ENCODE results near the gene PPP1R9B. TPM values are rescaled to one million over a fixed set of nuclear protein-coding genes. Genes with fewer than 3 reads are reported as not detected.

PPP1R9B gene
- total RNA-seq, 1 donor from 2014 or later = 35.2 TPM

- Histone ChIP-seq H3K36me3 (ENCODE audit: control insufficient read depth, insufficient read depth, low read length) (no peaks in the 10 kb centered on the region), H3K4me3 (ENCODE audit: low read depth, low read length) (peak overlapping the region; percentile 43), H3K27me3 (ENCODE audit: control insufficient read depth, insufficient read depth, low read length) (no peaks in the 10 kb centered on the region)
- TF ChIP-seq CTCF (IDR thresholded peaks at IDR 0.05; ENCODE audit: insufficient read depth, low read length, poor library complexity, severe bottlenecking) = no peak
- DNase-seq (ENCODE audit: low read depth) = no peak
Observed at GRCh38 chr17:50130559-50131305, 19.7 kb downstream of the PPP1R9B start.

DNA sequence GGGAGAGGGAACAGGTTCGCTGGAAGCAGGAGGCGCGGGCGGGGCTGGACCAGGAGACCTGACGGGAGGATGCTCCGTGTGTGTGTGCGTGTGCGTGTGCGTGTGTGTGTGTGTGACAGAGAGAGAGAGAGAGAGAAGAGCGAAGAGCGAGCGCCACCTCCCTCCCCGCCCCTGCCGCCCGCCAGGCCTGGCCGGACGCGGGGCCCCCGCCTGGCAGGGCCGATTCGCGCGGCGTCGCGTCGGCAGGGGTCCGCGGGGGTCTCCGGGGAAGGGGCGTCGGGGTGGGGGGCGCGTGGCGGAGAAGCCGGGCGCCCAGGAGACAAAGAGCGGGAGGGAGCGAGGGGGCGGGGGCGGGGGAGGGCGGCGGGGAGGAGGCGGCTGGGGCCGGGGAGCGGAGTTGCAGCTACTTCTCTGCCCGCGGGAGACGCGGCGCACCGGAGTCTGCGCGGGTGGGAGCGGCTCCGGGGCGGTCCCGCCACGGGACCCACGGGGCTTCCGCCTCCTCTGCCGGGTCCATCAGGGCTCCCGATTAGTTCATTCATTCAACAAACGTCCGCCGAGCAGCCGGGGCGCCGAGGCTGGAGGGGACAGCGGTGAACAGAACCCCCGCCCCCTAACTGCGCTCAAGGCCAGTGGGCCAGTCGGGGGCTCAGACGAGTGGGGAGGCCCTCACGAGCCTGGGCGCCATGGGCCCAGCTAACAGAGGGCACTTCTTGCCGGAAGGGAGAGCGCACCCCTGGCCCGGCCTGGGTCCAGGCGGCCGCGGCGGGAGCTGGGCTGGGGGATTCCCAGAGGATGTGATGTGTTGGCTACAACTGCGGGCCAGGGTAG, 20.5 kb downstream of the PPP1R9B start, which contains the start of gene SAMD14:
SAMD14 (minus strand) TSS at position 433 of the 831 bp plus-strand sequence. CDS start 5,201 bp downstream, outside the sequence.
- no peak for DNase-seq (ENCODE audit: low read depth)
- Histone ChIP-seq H3K4me3 (ENCODE audit: low read depth, low read length) (peak within 1 kb of the TSS; percentile 43), H3K27me3 (ENCODE audit: control insufficient read depth, insufficient read depth, low read length) (no peaks in the 10 kb centered on the region), H3K36me3 (ENCODE audit: control insufficient read depth, insufficient read depth, low read length) (no peaks in the 10 kb centered on the region)
- no peak for TF ChIP-seq CTCF (IDR thresholded peaks at IDR 0.05; ENCODE audit: insufficient read depth, low read length, poor library complexity, severe bottlenecking)

GRCh38 chr17:50129353-50129727, 21.1 kb downstream of the PPP1R9B start:
- H3K27me3 ChIP-seq (ENCODE audit: control insufficient read depth, insufficient read depth, low read length) = no peaks in the 10 kb centered on the region
- no peaks in the 10 kb centered on the region for H3K36me3 ChIP-seq (ENCODE audit: control insufficient read depth, insufficient read depth, low read length)
- H3K4me3 ChIP-seq (ENCODE audit: low read depth, low read length) = peak overlapping the region; percentile 43
- DNase-seq (ENCODE audit: low read depth) = no peak
- TF ChIP-seq CTCF (IDR thresholded peaks at IDR 0.05; ENCODE audit: insufficient read depth, low read length, poor library complexity, severe bottlenecking) = no peak

DNA sequence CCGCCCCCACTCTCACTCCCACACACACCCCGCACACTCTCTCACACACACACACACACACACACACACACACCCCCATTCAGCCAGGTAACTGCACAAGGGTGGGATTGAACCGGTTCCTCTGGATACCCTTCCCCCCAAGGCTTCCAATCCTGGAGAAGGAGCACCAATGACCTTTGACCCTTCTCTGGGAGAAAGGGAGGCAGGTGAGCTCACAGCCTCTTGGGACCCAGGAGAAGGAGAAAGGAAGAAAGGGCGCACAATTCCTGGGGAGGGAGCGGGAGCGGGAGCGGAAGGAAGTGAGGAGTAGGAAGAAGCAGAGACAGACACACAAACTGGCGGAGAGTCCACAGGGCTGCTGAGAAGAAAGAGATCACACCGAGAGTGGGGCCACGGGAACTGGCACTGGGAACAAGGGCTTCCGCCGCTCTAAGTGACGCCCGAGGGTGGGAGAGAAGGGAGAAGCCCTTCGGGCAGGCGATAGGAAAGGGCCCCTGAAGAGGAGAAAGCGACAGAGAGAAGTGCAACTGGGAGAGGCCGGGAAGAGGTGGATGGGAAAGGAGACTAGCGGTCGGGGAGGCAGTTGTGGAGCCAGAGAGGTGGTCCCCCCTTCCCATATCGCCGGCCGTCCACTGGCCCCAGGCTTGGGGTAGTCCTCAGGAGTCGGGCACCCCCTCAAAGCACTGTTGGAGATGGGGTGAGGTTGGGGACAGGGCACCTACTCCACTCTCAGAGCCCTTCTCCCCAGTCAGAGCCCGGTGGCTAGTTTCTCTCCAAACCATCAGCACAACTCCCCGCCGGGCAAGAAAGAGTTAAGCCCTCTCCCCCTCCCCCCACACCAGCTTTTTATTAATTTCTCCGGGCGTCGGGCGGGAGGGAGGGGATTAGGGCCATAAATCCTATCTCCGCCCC, 21.8 kb downstream of the PPP1R9B start:
- Histone ChIP-seq H3K36me3 (ENCODE audit: control insufficient read depth, insufficient read depth, low read length) (no peaks in the 10 kb centered on the region), H3K4me3 (ENCODE audit: low read depth, low read length) (peak overlapping the region; percentile 43), H3K27me3 (ENCODE audit: control insufficient read depth, insufficient read depth, low read length) (no peaks in the 10 kb centered on the region)
- no peak for DNase-seq (ENCODE audit: low read depth)
- no peak for TF ChIP-seq CTCF (IDR thresholded peaks at IDR 0.05; ENCODE audit: insufficient read depth, low read length, poor library complexity, severe bottlenecking)

GRCh38 chr17:50127697-50128361, 22.6 kb downstream of the PPP1R9B start:
- no peaks in the 10 kb centered on the region for H3K27me3 ChIP-seq (ENCODE audit: control insufficient read depth, insufficient read depth, low read length)
- no peak for TF ChIP-seq CTCF (IDR thresholded peaks at IDR 0.05; ENCODE audit: insufficient read depth, low read length, poor library complexity, severe bottlenecking)
- no peak overlapping the region for H3K4me3 ChIP-seq (ENCODE audit: low read depth, low read length)
- DNase-seq (ENCODE audit: low read depth) = no peak
- H3K36me3 ChIP-seq (ENCODE audit: control insufficient read depth, insufficient read depth, low read length) = no peaks in the 10 kb centered on the region

Measured in kidney epithelial cell (primary cell).